BJ (cell line): Measurements from ENCODE around the gene CCPG1. TPM values are rescaled to one million over a fixed set of nuclear protein-coding genes. Genes with fewer than 3 reads are reported as not detected.
"Not testable (repeated sequence)": the region's sequence is repeated elsewhere in the genome, so short reads cannot be mapped to it uniquely, and the experiment has no call there.

Experiments used
- CTCF ChIA-PET: fragments of 350-600 bp; formaldehyde crosslinking; extraction: SDS; loops from one replicate; lab custom pipeline; 2021; ENCODE audit warnings: antibody characterized with exemption, inconsistent platforms; lab: Yijun Ruan, JAX
- POLR2A ChIA-PET: fragments of 300-600 bp; sonication (Branson Sonifier 250); formaldehyde crosslinking; extraction: SDS; loops from one replicate; lab custom pipeline; 2021; ENCODE audit warnings: antibody characterized with exemption; lab: Charles Lee
- DNase-seq: peaks from one replicate; pipeline ENCODE4 v3.0.0-alpha.2; 2011; ENCODE audit warnings: low read depth
- H3K27me3 ChIP-seq: 2 replicates; pipeline ENCODE4 v1.6.0; 2011; ENCODE audit warnings: low read length; ENCODE audit not compliant: control insufficient read depth, insufficient read depth
- H3K36me3 ChIP-seq: 2 replicates; pipeline ENCODE4 v1.5.1; 2011; ENCODE audit warnings: low read length; ENCODE audit not compliant: control insufficient read depth, insufficient read depth
- H3K4me3 ChIP-seq: 2 replicates; pipeline ENCODE4 v1.5.1; 2011; ENCODE audit warnings: low read depth, mild to moderate bottlenecking, control low read depth, low read length
- polyA plus RNA-seq: library from polyadenylated mRNA; depleted of rRNA; stranded (reverse); fragments of >200 nt; gene quantifications from 2 replicates; pipeline ENCODE4 v1.2.3, GENCODE V29; 2011
- TF ChIP-seq, protein P1 (sequence below): IDR thresholded peaks from 2 replicates; pipeline ENCODE4 v1.5.1; 2011; ENCODE audit warnings: low read depth, mild to moderate bottlenecking, control low read depth, inconsistent platforms, low read length, moderate library complexity; ENCODE audit not compliant: insufficient read depth

Gene CCPG1
- polyA plus RNA-seq, 1 experiment, result 33.8 TPM

DNA sequence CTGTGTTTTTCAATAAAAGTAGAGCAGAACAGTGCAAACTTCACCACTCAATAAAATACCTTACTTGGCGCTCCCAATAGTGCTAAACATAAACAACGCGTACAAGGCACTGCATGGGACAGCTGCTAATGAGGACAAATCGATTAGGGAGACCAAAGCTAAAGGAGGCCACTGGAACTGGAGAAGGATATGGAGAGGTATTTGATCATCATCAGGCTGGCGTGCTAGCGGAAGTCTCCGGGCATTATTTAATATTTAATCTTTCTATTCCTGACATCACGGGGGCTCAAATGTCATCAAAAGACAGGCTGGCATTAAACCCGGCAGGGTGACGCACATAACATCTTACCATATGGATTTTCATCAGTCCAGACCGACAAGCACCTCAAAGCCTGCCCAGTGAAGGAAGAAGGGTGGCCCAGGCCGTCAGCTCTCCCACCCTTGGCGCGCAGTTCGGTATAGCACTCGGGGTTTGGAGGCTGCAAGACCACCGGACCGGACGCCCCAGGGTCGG lies 604 bp downstream of the CCPG1 start:
- POLR2A ChIA-PET, result no interaction called here

DNA sequence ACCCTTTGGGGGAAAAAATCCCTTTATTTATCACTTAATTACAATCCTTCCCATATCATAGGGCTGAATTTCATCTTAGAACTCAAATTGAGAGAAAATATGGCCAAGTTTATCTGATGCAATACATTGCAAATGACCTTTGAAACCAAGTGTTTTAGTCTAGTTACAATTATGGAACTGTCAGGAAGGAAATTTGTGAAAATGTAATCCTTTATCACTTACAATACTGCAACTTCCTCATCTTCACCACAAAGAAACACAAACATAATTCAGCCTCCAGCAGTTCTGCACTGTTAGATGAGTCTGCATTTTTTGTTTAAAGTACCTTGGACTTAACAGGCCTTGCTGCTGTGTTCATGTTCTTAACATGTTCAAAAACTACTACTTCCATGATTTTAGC lies 4.6 kb downstream of the CCPG1 start:
- H3K27me3 ChIP-seq, result no peaks in the 10 kb centered on the region
- TF ChIP-seq, protein P1, sequence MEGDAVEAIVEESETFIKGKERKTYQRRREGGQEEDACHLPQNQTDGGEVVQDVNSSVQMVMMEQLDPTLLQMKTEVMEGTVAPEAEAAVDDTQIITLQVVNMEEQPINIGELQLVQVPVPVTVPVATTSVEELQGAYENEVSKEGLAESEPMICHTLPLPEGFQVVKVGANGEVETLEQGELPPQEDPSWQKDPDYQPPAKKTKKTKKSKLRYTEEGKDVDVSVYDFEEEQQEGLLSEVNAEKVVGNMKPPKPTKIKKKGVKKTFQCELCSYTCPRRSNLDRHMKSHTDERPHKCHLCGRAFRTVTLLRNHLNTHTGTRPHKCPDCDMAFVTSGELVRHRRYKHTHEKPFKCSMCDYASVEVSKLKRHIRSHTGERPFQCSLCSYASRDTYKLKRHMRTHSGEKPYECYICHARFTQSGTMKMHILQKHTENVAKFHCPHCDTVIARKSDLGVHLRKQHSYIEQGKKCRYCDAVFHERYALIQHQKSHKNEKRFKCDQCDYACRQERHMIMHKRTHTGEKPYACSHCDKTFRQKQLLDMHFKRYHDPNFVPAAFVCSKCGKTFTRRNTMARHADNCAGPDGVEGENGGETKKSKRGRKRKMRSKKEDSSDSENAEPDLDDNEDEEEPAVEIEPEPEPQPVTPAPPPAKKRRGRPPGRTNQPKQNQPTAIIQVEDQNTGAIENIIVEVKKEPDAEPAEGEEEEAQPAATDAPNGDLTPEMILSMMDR, result no peak
- ChIA-PET CTCF (no interaction called here), POLR2A (no interaction called here)
- no peaks in the 10 kb centered on the region for H3K36me3 ChIP-seq
- H3K4me3 ChIP-seq, result no peak overlapping the region
- no peak for DNase-seq

More for the DNA sequence above, 604 bp downstream of the CCPG1 start:
- no peak for DNase-seq
- Histone ChIP-seq H3K4me3 (peak overlapping the region; percentile 81), H3K27me3 (no peaks in the 10 kb centered on the region), H3K36me3 (no peaks in the 10 kb centered on the region)
- CTCF ChIA-PET, result interaction anchor here (1.0 to 2.4 kb wide), 8 partner anchors 11 to 83 kb away, joined by 3 to 20 read pairs (median 6); no protein-coding TSS in a partner anchor
- TF ChIP-seq, protein P1, result no peak

DNA sequence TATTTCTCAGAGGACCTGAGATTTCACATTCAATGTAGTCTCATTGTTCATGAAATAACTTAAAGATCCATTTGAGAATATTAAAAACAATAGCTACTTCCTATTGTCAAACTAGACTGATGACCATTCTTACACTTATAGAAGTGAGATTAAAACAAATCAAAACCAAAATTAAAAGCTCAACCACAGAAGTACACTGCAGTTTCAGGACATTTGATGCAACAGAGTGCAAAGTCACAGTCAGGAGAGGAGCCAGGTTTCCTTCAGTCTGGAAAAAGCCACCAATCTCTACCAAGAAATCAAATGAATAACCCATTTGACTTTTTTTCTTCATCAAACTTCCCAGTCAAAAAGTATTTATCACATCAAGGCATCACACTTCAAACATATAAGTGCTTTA lies 5.5 kb downstream of the CCPG1 start:
- DNase-seq, result no peak
- POLR2A ChIA-PET, result no interaction called here
- H3K27me3 ChIP-seq, result no peaks in the 10 kb centered on the region
- H3K4me3 ChIP-seq, result no peak overlapping the region
- H3K36me3 ChIP-seq, result no peaks in the 10 kb centered on the region
- TF ChIP-seq, protein P1, result no peak
- CTCF ChIA-PET, result no interaction called here

DNA sequence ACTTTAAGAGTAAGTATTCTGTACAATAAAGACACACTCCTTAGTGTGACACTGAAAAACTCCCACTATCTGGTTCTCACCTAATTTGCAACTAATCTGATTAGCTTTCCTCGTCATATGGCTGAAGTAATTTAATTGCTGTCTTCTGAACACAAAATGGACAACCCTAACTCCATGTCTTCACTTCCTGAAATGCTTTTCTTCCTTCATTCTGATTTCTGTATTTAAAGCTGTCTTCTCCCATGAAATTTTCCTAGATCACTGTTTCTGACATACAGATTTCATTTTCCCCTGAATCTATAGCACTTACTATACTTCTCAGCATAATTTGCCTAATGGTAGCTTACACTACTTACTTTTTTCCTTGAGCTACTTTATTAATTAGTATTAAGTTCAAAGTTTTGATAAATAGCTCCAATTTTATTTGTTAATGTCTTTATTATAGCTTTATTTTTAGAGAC lies 6.3 kb downstream of the CCPG1 start:
- CTCF ChIA-PET, result no interaction called here
- TF ChIP-seq, protein P1, result no peak
- POLR2A ChIA-PET, result no interaction called here
- H3K27me3 ChIP-seq, result no peaks in the 10 kb centered on the region
- H3K4me3 ChIP-seq, result no peak overlapping the region
- H3K36me3 ChIP-seq, result no peaks in the 10 kb centered on the region
- DNase-seq, result no peak

DNA sequence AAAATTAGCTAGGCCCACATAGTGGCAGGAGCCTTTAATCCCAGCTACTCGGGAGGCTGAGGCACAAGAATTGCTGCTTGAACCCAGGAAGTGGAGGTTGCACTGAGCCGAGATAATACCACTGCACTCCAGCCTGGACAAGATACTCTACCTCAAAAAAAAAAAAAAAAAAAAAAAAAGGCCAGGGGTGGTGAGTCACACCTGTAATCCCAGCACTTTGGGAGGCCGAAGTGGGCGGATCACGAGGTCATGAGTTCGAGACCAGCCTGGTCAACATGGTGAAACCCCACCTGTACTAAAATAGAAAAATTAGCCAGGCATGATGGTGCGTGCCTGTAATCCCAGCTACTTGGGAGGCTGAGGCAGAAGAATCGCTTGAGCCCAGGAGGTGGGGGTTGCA lies 8.1 kb downstream of the CCPG1 start:
- POLR2A ChIA-PET, H3K36me3 ChIP-seq, DNase-seq, H3K4me3 ChIP-seq, CTCF ChIA-PET, H3K27me3 ChIP-seq: not testable (repeated sequence)

DNA sequence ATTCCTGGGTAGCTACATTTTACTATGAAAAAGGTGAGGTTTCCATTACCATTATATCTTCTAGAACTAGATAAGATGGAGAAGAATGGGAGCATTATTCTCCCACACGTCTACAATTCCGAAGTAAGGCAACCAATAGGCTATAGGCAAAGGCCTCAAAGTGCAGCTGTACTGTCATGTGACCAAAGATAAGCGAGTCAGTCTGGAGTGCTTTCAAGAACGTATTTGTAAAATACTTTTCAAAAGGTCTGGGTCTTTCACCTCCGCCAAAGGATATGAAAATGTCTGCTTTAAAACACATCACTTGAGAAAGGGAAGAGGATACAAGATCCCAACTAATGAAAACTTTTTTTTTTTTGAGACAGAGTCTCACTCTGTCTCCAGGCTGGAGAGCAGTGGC lies 9.9 kb downstream of the CCPG1 start:
- H3K36me3 ChIP-seq, result no peaks in the 10 kb centered on the region
- no peaks in the 10 kb centered on the region for H3K27me3 ChIP-seq
- DNase-seq, result no peak
- ChIA-PET CTCF (no interaction called here), POLR2A (no interaction called here)
- H3K4me3 ChIP-seq, result no peak overlapping the region
- TF ChIP-seq, protein P1, result no peak
